Cardiac muscle cell (in vitro differentiated cells and primary cell): ENCODE results near the gene SFXN3. TPM values are rescaled to one million over a fixed set of nuclear protein-coding genes. Genes with fewer than 3 reads are reported as not detected.

Experiments
- DNase-seq, 2 donors: peaks; one replicate each; pipeline versions ENCODE4 v3.0.0 to v3.0.0-alpha.2; 2010 to 2017; ENCODE audit warnings: low read depth in 1 of 2, low spot score in 1 of 2
- H3K27ac ChIP-seq: fragments of 200-600 bp; sonication (generic); 2 replicates; pipeline ENCODE4 v1.5.1; 2016
- H3K27me3 ChIP-seq: fragments of 200-600 bp; sonication (generic); 2 replicates; pipeline ENCODE4 v1.6.0; 2016; ENCODE audit warnings: control low read depth
- H3K36me3 ChIP-seq: fragments of 200-600 bp; sonication (generic); 2 replicates; pipeline ENCODE4 v1.5.1; 2016; ENCODE audit warnings: control low read depth
- H3K4me1 ChIP-seq: fragments of 200-600 bp; sonication (generic); 2 replicates; pipeline ENCODE4 v1.8.1; 2017; ENCODE audit warnings: low read depth, mild to moderate bottlenecking, mixed run types
- H3K4me3 ChIP-seq: fragments of 200-600 bp; sonication (generic); 2 replicates; pipeline ENCODE4 v1.5.1; 2016; ENCODE audit warnings: mild to moderate bottlenecking
- H3K9me3 ChIP-seq: fragments of 200-600 bp; sonication (generic); 2 replicates; pipeline ENCODE4 v1.5.1; 2017; ENCODE audit warnings: low read depth, mild to moderate bottlenecking, control low read depth
- CTCF ChIP-seq: IDR thresholded peaks from 2 replicates; pipeline ENCODE4 v1.5.1; 2012; ENCODE audit warnings: low read depth, mild to moderate bottlenecking, low read length
- polyA plus RNA-seq: library from polyadenylated mRNA; unstranded; fragments of >200 nt; fragmentation: Nextera tagmentation; extraction: Ambion mirVana; gene quantifications from 2 replicates; pipeline ENCODE4 v1.2.1, GENCODE V29; 2016
- total RNA-seq: library from RNA; depleted of rRNA; stranded (reverse); fragments of >200 nt; gene quantifications from 2 replicates; pipeline ENCODE4 v1.2.3, GENCODE V29; 2016

The SFXN3 gene
- total and polyA plus RNA-seq, 2 experiments from 2014 or later, result 23.4 to 37.8 TPM

- H3K4me3 ChIP-seq, result peak within 1 kb of the TSS; percentile 54
- H3K9me3 ChIP-seq, result no peaks in the 10 kb centered on the region
- no peak for TF ChIP-seq CTCF
- no peaks in the 10 kb centered on the region for H3K36me3 ChIP-seq
- H3K27ac ChIP-seq, result peak within 1 kb of the TSS; percentile 99
- peak; percentile 54 to 73 for DNase-seq
- peaks cover 36% of the 10 kb centered on the region for H3K4me1 ChIP-seq
- peaks cover 30% of the 10 kb centered on the region for H3K27me3 ChIP-seq
Measured at GRCh38 chr10:101061624-101062231, 30.7 kb downstream of the SFXN3 start, which contains the start of gene KAZALD1. TSS of gene KAZALD1 (plus strand) at chr10:101061989. CDS start at chr10:101062593, 604 bp downstream.

- no peaks in the 10 kb centered on the region for H3K9me3 ChIP-seq
- TF ChIP-seq CTCF, result peak; percentile 66
- H3K4me1 ChIP-seq, result peaks cover 36% of the 10 kb centered on the region
- H3K27ac ChIP-seq, result peak overlapping the region; percentile 99
- peak; percentile 59 to 88 for DNase-seq
- H3K36me3 ChIP-seq, result no peaks in the 10 kb centered on the region
- peak overlapping the region; percentile 54 for H3K4me3 ChIP-seq
- peaks cover 30% of the 10 kb centered on the region for H3K27me3 ChIP-seq
Measured at GRCh38 chr10:101062232-101063049, 31.4 kb downstream of the SFXN3 start.

GRCh38 chr10:101063050-101063525 lies 32.1 kb downstream of the SFXN3 start:
- Histone ChIP-seq H3K27me3 (peaks cover 30% of the 10 kb centered on the region), H3K36me3 (no peaks in the 10 kb centered on the region), H3K4me1 (peaks cover 36% of the 10 kb centered on the region), H3K9me3 (no peaks in the 10 kb centered on the region), H3K27ac (peak overlapping the region; percentile 99), H3K4me3 (no peak overlapping the region)
- no peak for DNase-seq
- no peak for TF ChIP-seq CTCF

GRCh38 chr10:101063548-101064414 lies 32.7 kb downstream of the SFXN3 start:
- Histone ChIP-seq H3K36me3 (no peaks in the 10 kb centered on the region), H3K27me3 (peaks cover 30% of the 10 kb centered on the region), H3K4me1 (peaks cover 36% of the 10 kb centered on the region), H3K9me3 (no peaks in the 10 kb centered on the region), H3K4me3 (no peak overlapping the region), H3K27ac (no peak overlapping the region)
- no peak for DNase-seq
- no peak for TF ChIP-seq CTCF

- Histone ChIP-seq H3K27ac (no peak overlapping the region), H3K9me3 (no peaks in the 10 kb centered on the region), H3K4me1 (peaks cover 36% of the 10 kb centered on the region)
Measured at GRCh38 chr10:101064415-101065030, 33.5 kb downstream of the SFXN3 start.

More at GRCh38 chr10:101064415-101065030, 33.5 kb downstream of the SFXN3 start:
- Histone ChIP-seq H3K27me3 (peaks cover 30% of the 10 kb centered on the region), H3K36me3 (no peaks in the 10 kb centered on the region), H3K4me3 (no peak overlapping the region)
- no peak for DNase-seq
- TF ChIP-seq CTCF, result no peak
